K562 (cell line): ENCODE measurements around the gene TMEM131L. TPM values are rescaled to one million over a fixed set of nuclear protein-coding genes. Genes with fewer than 3 reads are reported as not detected.

Experiments used
- ATAC-seq: fragments of 200-7000 bp; cut with Tn5 transposase; 3 replicates; pipeline ENCODE4 v1.9.1; 2020; ENCODE audit warnings: moderate library complexity
- BruUV-seq: library from RNA; stranded (reverse); fragments of 400-500 nt; replicated peaks from 2 replicates; lab custom pipeline; 2021; lab: Mats Ljungman, UMichigan
- CTCF ChIA-PET: fragments of 300-600 bp; formaldehyde crosslinking; extraction: SDS; loops from one replicate; lab custom pipeline; 2021; ENCODE audit warnings: low intra/inter-chr PET ratio; lab: Yijun Ruan, JAX
- POLR2A ChIA-PET: fragments of 300-600, 350-650 bp; sonication (Branson Sonifier 250); formaldehyde crosslinking; extraction: SDS; loops from one replicate; lab custom pipeline; 2021; ENCODE audit warnings: antibody characterized with exemption, inconsistent platforms; lab: Yijun Ruan, JAX
- DNase-seq, 4 experiments: peaks; one replicate each; pipeline versions ENCODE4 v3.0.0 to v3.0.0-alpha.2; 2011 to 2018; ENCODE audit warnings: low spot score in 3 of 4, mixed read lengths in 3 of 4; ENCODE audit errors: extremely low read depth in 1 of 4
- FAIRE-seq: peaks from 2 replicates; lab custom pipeline; 2011; peaks lifted over from hg19 to GRCh38; lab: Jason Lieb, UNC
- H2AFZ ChIP-seq: 2 replicates; pipeline ENCODE4 v1.6.0; 2011; ENCODE audit warnings: low read depth, low read length, control low read depth, inconsistent platforms
- H3K27ac ChIP-seq: fragments of 200-600 bp; 3 replicates; pipeline ENCODE4 v1.8.0; 2011; ENCODE audit warnings: low read depth, mild to moderate bottlenecking, control low read depth, inconsistent platforms, low read length, moderate library complexity, mixed read lengths; ENCODE audit errors: extremely low read depth
- H3K27me3 ChIP-seq, 2 experiments: fragments of 300-600 bp in 1 of 2; 2 replicates in 1 of 2; 3 replicates in 1 of 2; pipeline versions ENCODE4 v1.6.0 to v1.8.0; 2011; ENCODE audit warnings: inconsistent platforms in 2 of 2, low read length in 2 of 2, mild to moderate bottlenecking in 1 of 2, mixed read lengths in 1 of 2, moderate library complexity in 1 of 2; ENCODE audit not compliant: control insufficient read depth in 2 of 2, insufficient read depth in 2 of 2
- H3K36me3 ChIP-seq: fragments of 300-600 bp; 3 replicates; pipeline ENCODE4 v1.8.0; 2011; ENCODE audit warnings: mild to moderate bottlenecking, low read length, inconsistent platforms; ENCODE audit not compliant: control insufficient read depth, insufficient read depth
- H3K4me1 ChIP-seq, 2 experiments: fragments of 200-600 bp in 1 of 2; replicated peaks in 1 of 2; 2 replicates in 1 of 2; 3 replicates in 1 of 2; pipeline versions ENCODE4 v1.5.1 to v1.8.0; 2011; ENCODE audit warnings: inconsistent platforms in 2 of 2, low read length in 2 of 2, mild to moderate bottlenecking in 1 of 2, mixed read lengths in 1 of 2, moderate library complexity in 1 of 2; ENCODE audit not compliant: control insufficient read depth in 2 of 2, insufficient read depth in 2 of 2
- H3K4me2 ChIP-seq: 2 replicates; pipeline ENCODE4 v1.6.1; 2011; ENCODE audit warnings: low read length, control low read depth, inconsistent platforms, mixed read lengths; ENCODE audit not compliant: insufficient read depth
- H3K4me3 ChIP-seq: fragments of 200-600 bp; sonication (generic), shearing (Covaris generic); 2 replicates; pipeline ENCODE4 v1.5.1; 2016; ENCODE audit warnings: control low read depth, inconsistent platforms
- H3K79me2 ChIP-seq: fragments of 200-600 bp; 3 replicates; pipeline ENCODE4 v1.8.0; 2011; ENCODE audit warnings: low read length, inconsistent platforms; ENCODE audit not compliant: control insufficient read depth, insufficient read depth
- H3K9ac ChIP-seq, 2 experiments: 2 replicates each; pipeline versions ENCODE4 v1.6.0 to v1.6.1; 2011; ENCODE audit warnings: low read depth in 2 of 2, low read length in 2 of 2, control low read depth in 1 of 2, inconsistent platforms in 1 of 2, mild to moderate bottlenecking in 1 of 2, mixed read lengths in 1 of 2; ENCODE audit not compliant: insufficient read depth in 1 of 2
- H3K9me1 ChIP-seq: one replicate; pipeline ENCODE4 v1.6.0; 2011; ENCODE audit warnings: inconsistent platforms, mild to moderate bottlenecking, low read length, moderate library complexity; ENCODE audit not compliant: control insufficient read depth, insufficient read depth
- H3K9me3 ChIP-seq: replicated peaks from 2 replicates; pipeline ENCODE4 v1.5.1; 2011; ENCODE audit warnings: low read depth, low read length, inconsistent platforms; ENCODE audit not compliant: control insufficient read depth, insufficient read depth
- H4K20me1 ChIP-seq: replicated peaks from 2 replicates; pipeline ENCODE4 v1.6.1; 2011; ENCODE audit warnings: low read length, inconsistent platforms, mixed read lengths; ENCODE audit not compliant: control insufficient read depth, insufficient read depth
- CBX8 ChIP-seq: fragments of 200-600 bp; sonication (generic); IDR thresholded peaks from 2 replicates; pipeline ENCODE4 v1.6.1; 2012; ENCODE audit warnings: borderline replicate concordance, mixed run types, low read depth, mild to moderate bottlenecking, moderate library complexity, mixed read lengths, low read length, control low read depth, inconsistent platforms; ENCODE audit not compliant: poor library complexity, severe bottlenecking; ENCODE audit errors: extremely low read depth
- CHD2 ChIP-seq: IDR thresholded peaks from 2 replicates; pipeline ENCODE4 v1.6.1; 2011; ENCODE audit warnings: low read depth, low read length
- DIDO1 ChIP-seq: fragments of 450-650 bp; IDR thresholded peaks from 2 replicates; pipeline ENCODE4 v1.6.1; 2016; ENCODE audit warnings: low read depth, missing biosample characterization, missing genetic modification characterization
- POLR2AphosphoS2 ChIP-seq: IDR thresholded peaks from 2 replicates; pipeline ENCODE4 v1.6.1; 2012; ENCODE audit warnings: low read length, improper control_type of control experiment
- RBM15 ChIP-seq: fragments of 200-400 bp; formaldehyde crosslinking; IDR thresholded peaks from 2 replicates; pipeline ENCODE4 v1.6.1; 2018; ENCODE audit warnings: mild to moderate bottlenecking, low read length, moderate library complexity; ENCODE audit not compliant: insufficient read depth
- ZBTB17 ChIP-seq: fragments of 450-650 bp; formaldehyde crosslinking; IDR thresholded peaks from 2 replicates; pipeline ENCODE4 v1.4.0; 2020; ENCODE audit warnings: mild to moderate bottlenecking
- ZFP1 ChIP-seq: fragments of 450-650 bp; formaldehyde crosslinking; IDR thresholded peaks from 2 replicates; pipeline ENCODE4 v1.4.0; 2020; ENCODE audit warnings: mild to moderate bottlenecking, mixed read lengths
- ZNF217 ChIP-seq: sonication (generic); formaldehyde crosslinking; IDR thresholded peaks from 2 replicates; pipeline ENCODE4 v1.8.0; 2022; ENCODE audit warnings: mild to moderate bottlenecking, missing genetic modification reagents
- ZNF583 ChIP-seq: fragments of 250-450 bp; sonication (Bioruptor Pico); IDR thresholded peaks from 2 replicates; pipeline ENCODE4 v1.4.0; 2020
- WGBS: fragments of 100-300 bp; shearing (Covaris generic); methylation state at CpG from one replicate; pipeline ENCODE4 v1.1.6; 2016; ENCODE audit warnings: low coverage, mixed read lengths; ENCODE audit not compliant: insufficient coverage; ENCODE audit errors: missing lambda C conversion rate; 5-methylcytosine and 5-hydroxymethylcytosine counted together
- in situ Hi-C: fragments of 300-500 bp; cut with MboI; formaldehyde crosslinking; loops from 4 replicates; pipeline ENCODE4 v1.15.0; 2018; ENCODE audit warnings: inconsistent platforms, mixed read lengths
- intact Hi-C: fragments of 100-400 bp; cut with micrococcal nuclease; formaldehyde crosslinking; loops from 2 replicates; pipeline ENCODE4 v1.14.2; 2022
- polyA plus RNA-seq, 8 experiments: library from polyadenylated mRNA; depleted of rRNA in 4 of 8; stranded (reverse) in 5 of 8; unstranded in 3 of 8; fragments of >200 nt; fragmentation: Nextera tagmentation in 2 of 8; fragmentation: Illumina TruSeq in 1 of 8; extraction: Ambion mirVana in 2 of 8; extraction: Trizol in 1 of 8; gene quantifications; 2 replicates each; pipeline versions ENCODE4 v1.2.1 to v1.2.3, GENCODE V29; 2011 to 2014; ENCODE audit warnings: inconsistent platforms in 1 of 8, missing spikeins in 1 of 8
- total RNA-seq, 7 experiments: library from RNA; depleted of rRNA in 6 of 7; stranded (reverse); fragments of >200 nt in 6 of 7; fragmentation: Illumina TruSeq in 2 of 7; extraction: Trizol in 2 of 7; gene quantifications; 2 replicates each; pipeline versions ENCODE4 v1.2.1 to v1.2.3, GENCODE V29; 2011 to 2021; ENCODE audit warnings: low replicate concordance in 1 of 7
- TF ChIP-seq, protein P1 (sequence below): fragments of 250-450 bp; sonication (Bioruptor Pico); IDR thresholded peaks from 2 replicates; pipeline ENCODE4 v1.8.0; 2021; ENCODE audit warnings: borderline replicate concordance, mild to moderate bottlenecking, moderate library complexity; ENCODE audit not compliant: poor library complexity, severe bottlenecking

The TMEM131L gene
- total and polyA plus RNA-seq, 9 of the 15 experiments (the other 6 are each of a cell fraction or from before 2014, with no cell fraction given), result 1.2 to 20.8 (median 12.9) TPM

DNA sequence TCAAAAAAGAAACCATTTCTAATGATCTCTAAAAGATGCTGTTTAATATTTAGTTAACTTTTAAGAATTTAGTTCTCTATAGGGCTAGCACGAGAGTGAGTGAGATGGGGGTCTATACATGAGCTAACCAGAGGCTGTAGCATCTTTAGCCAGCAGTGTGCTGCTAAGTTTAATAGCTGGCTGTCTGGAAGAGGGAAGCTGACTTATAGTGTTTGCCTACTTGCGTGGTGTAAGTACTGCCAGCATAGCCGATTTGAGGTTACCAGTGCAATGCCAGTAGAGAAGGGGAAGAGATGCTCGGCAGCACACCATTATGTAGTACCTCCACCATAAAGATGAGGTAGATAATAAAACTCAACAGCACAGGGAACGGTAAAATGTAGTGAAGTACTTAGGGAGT lies 47.1 kb upstream of the TMEM131L start:
- DNase-seq (no peak), FAIRE-seq (no peak), ATAC-seq (peak; percentile 56)
- H3K9me3 ChIP-seq, result no peaks in the 10 kb centered on the region
- H3K36me3 ChIP-seq, result 0 out of 3 replicates have a peak, but pooled peaks cover 8% of the 10 kb centered on the region
- no peaks in the 10 kb centered on the region for H4K20me1 ChIP-seq
- H3K9me1 ChIP-seq, result no peaks in the 10 kb centered on the region
- POLR2A ChIA-PET, result interaction anchor here (1.1 to 1.4 kb wide), 2 partner anchors 10 to 29 kb away, joined by 3 to 4 read pairs; no protein-coding TSS in a partner anchor
- no peak overlapping the region for H3K4me2 ChIP-seq
- no peak overlapping the region for H3K27ac ChIP-seq
- WGBS, result 67% methylated on average over 5 of the region's 5 CpGs
- no peak overlapping the region for H3K9ac ChIP-seq
- intact Hi-C loops (no loop called here), in situ Hi-C loops (no loop called here)
- no peaks in the 10 kb centered on the region; a peak in 1 of 5 replicates for H3K4me1 ChIP-seq
- no TSS peak for BruUV-seq
- CTCF ChIA-PET, result no interaction called here
- H3K27me3 ChIP-seq, result no peaks in the 10 kb centered on the region
- H2AFZ ChIP-seq, result no peak overlapping the region
- TF ChIP-seq ZNF217 (CRISPR knock-in tag), result no peak
- TF ChIP-seq CHD2, result no peak
- no peak for TF ChIP-seq ZNF583
- no peak for TF ChIP-seq ZFP1 (CRISPR knock-in tag)
- TF ChIP-seq, protein P1, sequence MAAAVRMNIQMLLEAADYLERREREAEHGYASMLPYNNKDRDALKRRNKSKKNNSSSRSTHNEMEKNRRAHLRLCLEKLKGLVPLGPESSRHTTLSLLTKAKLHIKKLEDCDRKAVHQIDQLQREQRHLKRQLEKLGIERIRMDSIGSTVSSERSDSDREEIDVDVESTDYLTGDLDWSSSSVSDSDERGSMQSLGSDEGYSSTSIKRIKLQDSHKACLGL (CRISPR knock-in tag), result no peak
- TF ChIP-seq RBM15, result no peak
- TF ChIP-seq CBX8, result no peak
- no peak for TF ChIP-seq DIDO1 (tag)
- no peak for TF ChIP-seq POLR2AphosphoS2
- TF ChIP-seq ZBTB17 (CRISPR knock-in tag), result no peak
- H3K4me3 ChIP-seq, result no peak overlapping the region
- no peaks in the 10 kb centered on the region for H3K79me2 ChIP-seq
